ENCODE measurements around the gene CXorf58. TPM values are rescaled to one million over a fixed set of nuclear protein-coding genes. Genes with fewer than 3 reads are reported as not detected.

The CXorf58 gene
- total RNA-seq, 1 donor from 2014 or later = not detected

- Mint-ChIP-seq H3K9me3 (ENCODE audit: unreplicated experiment) (no peaks in the 10 kb centered on the region), H3K27me3 (ENCODE audit: unreplicated experiment) (no peaks in the 10 kb centered on the region), H3K27ac (ENCODE audit: unreplicated experiment) (peak overlapping the region; percentile 6), H3K36me3 (ENCODE audit: unreplicated experiment) (peaks cover 9% of the 10 kb centered on the region), H3K4me1 (ENCODE audit: unreplicated experiment) (peaks cover 6% of the 10 kb centered on the region), H3K4me3 (ENCODE audit: unreplicated experiment) (no peak overlapping the region)
- no peak for TF ChIP-seq CTCF (IDR thresholded peaks at IDR 0.05)
- no peak for DNase-seq (ENCODE audit: extremely low spot score, unreplicated experiment)
These were observed 35.8 kb upstream of the CXorf58 start for GRCh38 chrX:23871905-23872546.

GRCh38 chrX:23879380-23880090, 28.3 kb upstream of the CXorf58 start:
- Mint-ChIP-seq H3K4me1 (ENCODE audit: unreplicated experiment) (peaks cover 32% of the 10 kb centered on the region), H3K27ac (ENCODE audit: unreplicated experiment) (no peak overlapping the region)

GRCh38 chrX:23883737-23884354, 24.0 kb upstream of the CXorf58 start:
- H3K27me3 Mint-ChIP-seq (ENCODE audit: unreplicated experiment) = no peaks in the 10 kb centered on the region
- no peak for DNase-seq (ENCODE audit: extremely low spot score, unreplicated experiment)
- H3K27ac Mint-ChIP-seq (ENCODE audit: unreplicated experiment) = peak overlapping the region; percentile 86
- H3K4me3 Mint-ChIP-seq (ENCODE audit: unreplicated experiment) = peak overlapping the region; percentile 4
- H3K4me1 Mint-ChIP-seq (ENCODE audit: unreplicated experiment) = peaks cover 52% of the 10 kb centered on the region
- no peak for TF ChIP-seq CTCF (IDR thresholded peaks at IDR 0.05)
- no peaks in the 10 kb centered on the region for H3K9me3 Mint-ChIP-seq (ENCODE audit: unreplicated experiment)
- H3K36me3 Mint-ChIP-seq (ENCODE audit: unreplicated experiment) = no peaks in the 10 kb centered on the region

More at GRCh38 chrX:23879380-23880090, 28.3 kb upstream of the CXorf58 start:
- Mint-ChIP-seq H3K27me3 (ENCODE audit: unreplicated experiment) (no peaks in the 10 kb centered on the region), H3K9me3 (ENCODE audit: unreplicated experiment) (no peaks in the 10 kb centered on the region), H3K36me3 (ENCODE audit: unreplicated experiment) (peaks cover 3% of the 10 kb centered on the region), H3K4me3 (ENCODE audit: unreplicated experiment) (no peak overlapping the region)
- no peak for DNase-seq (ENCODE audit: extremely low spot score, unreplicated experiment)
- no peak for TF ChIP-seq CTCF (IDR thresholded peaks at IDR 0.05)

GRCh38 chrX:23884427-23885024, 23.3 kb upstream of the CXorf58 start:
- no peaks in the 10 kb centered on the region for H3K27me3 Mint-ChIP-seq (ENCODE audit: unreplicated experiment)
- peaks cover 59% of the 10 kb centered on the region for H3K4me1 Mint-ChIP-seq (ENCODE audit: unreplicated experiment)
- H3K4me3 Mint-ChIP-seq (ENCODE audit: unreplicated experiment) = peak overlapping the region; percentile 4
- peak overlapping the region; percentile 86 for H3K27ac Mint-ChIP-seq (ENCODE audit: unreplicated experiment)
- TF ChIP-seq CTCF (IDR thresholded peaks at IDR 0.05) = no peak
- no peaks in the 10 kb centered on the region for H3K36me3 Mint-ChIP-seq (ENCODE audit: unreplicated experiment)
- H3K9me3 Mint-ChIP-seq (ENCODE audit: unreplicated experiment) = no peaks in the 10 kb centered on the region
- DNase-seq (ENCODE audit: extremely low spot score, unreplicated experiment) = no peak

- H3K4me3 Mint-ChIP-seq (ENCODE audit: unreplicated experiment) = peak overlapping the region; percentile 34
- no peaks in the 10 kb centered on the region for H3K36me3 Mint-ChIP-seq (ENCODE audit: unreplicated experiment)
- H3K4me1 Mint-ChIP-seq (ENCODE audit: unreplicated experiment) = peaks cover 70% of the 10 kb centered on the region
- H3K27ac Mint-ChIP-seq (ENCODE audit: unreplicated experiment) = peak overlapping the region; percentile 97
- H3K9me3 Mint-ChIP-seq (ENCODE audit: unreplicated experiment) = no peaks in the 10 kb centered on the region
- DNase-seq (ENCODE audit: extremely low spot score, unreplicated experiment) = no peak
- no peak for TF ChIP-seq CTCF (IDR thresholded peaks at IDR 0.05)
- no peaks in the 10 kb centered on the region for H3K27me3 Mint-ChIP-seq (ENCODE audit: unreplicated experiment)
These were observed 22.0 kb upstream of the CXorf58 start for GRCh38 chrX:23885803-23886202.

All from osteocyte (in vitro differentiated cells).